GM18507 (cell line): Measurements from ENCODE around the gene ROBO1.

ENCODE experiments used
- DNase-seq: peaks from one replicate; pipeline ENCODE4 v3.0.0; 2011; ENCODE audit warnings: low read depth; ENCODE audit not compliant: insufficient read length; ENCODE audit errors: extremely low spot score
- FAIRE-seq: peaks from 2 replicates; lab custom pipeline; 2011; peaks lifted over from hg19 to GRCh38; lab: Jason Lieb, UNC

Gene ROBO1

DNA sequence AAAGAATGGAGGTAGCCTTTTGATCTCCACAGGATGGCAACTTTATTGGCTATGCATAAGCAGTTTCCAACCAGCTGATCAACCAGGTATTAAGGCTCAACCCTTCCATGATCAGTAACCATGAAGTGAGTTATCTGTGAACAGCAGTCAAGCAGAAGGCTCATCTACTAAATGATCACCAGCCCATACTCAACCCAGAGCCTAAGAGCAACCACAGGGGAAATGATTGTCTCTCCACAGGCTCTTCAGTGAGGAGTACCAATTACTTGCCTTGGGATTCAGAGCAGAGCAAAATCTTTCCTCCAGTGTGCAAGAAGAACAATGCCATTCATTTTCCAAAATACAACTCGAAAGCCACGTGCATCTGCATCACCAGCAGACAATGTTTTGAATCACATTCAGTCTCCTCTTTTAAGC is 754.8 kb downstream of the ROBO1 start:
- FAIRE-seq: no peak

DNA sequence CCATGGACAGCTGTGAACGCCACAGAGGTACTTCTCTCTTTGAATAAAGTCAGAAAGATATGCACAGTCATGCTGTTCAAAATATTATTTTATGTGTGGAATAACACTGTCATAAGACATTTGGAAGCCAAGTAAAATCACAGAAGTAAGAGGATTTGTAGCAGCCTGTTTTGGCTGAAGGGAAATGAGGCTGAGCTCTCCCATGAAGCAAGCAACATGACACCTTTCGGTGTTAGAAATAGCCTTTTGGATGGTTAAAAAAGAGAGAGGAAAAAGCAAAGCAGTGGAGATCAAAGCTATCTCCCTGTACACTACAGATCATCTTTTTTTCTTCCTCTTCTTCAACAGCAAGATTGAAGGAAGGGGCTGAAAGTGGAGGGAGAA is 755.3 kb downstream of the ROBO1 start:
- no peak for DNase-seq
- FAIRE-seq: no peak

More for the DNA sequence above, 754.8 kb downstream of the ROBO1 start:
- no peak for DNase-seq

DNA sequence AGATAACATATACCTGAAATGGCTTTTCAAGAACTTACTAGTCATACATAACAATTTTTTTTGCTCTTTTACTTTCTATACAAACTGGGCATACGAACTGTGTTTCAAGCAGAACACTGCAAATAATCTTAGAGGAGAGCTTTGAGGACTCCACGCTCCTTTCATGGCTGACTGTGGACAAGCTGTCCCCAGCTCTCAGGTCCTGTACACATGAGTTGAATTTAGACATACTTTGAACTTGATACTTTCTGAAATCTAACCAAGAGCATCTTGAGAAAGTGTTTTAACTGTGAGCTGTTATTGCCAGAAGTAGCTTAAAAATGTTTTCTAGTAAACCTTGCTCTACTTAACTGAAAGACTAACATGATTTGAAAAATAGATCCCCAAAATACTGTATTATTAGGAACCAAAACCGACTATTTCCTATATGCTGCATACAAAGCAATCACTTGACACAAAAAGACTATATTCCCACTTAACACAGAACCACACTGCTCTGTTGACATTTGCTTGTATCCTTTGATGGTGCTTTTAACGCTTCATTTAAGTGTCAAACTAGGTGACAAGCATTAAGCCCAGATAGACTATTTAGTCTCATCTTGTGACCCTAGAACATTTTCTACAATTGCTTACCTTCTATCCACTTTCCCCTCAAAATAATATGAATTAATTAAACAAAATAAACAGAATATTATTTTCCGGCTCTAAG is 755.8 kb downstream of the ROBO1 start:
- DNase-seq (no peak), FAIRE-seq (no peak)

DNA sequence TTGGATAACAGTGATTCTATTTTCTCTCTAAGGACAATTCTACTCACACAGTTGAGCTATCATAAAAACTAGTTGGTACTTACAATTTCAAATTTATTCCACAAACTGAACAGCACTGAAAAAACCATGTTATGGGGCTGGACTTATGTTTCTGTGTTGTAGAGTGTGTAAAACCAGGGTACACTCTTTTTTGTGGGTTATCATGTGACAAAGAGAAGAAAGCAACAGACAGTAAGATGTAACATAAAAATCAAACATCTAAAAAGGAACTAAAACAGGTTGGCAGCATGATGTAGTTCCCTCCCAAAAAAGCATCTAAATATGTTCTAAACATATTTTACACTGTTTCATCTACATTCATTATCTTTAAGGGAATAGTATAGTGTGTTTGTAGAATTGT is 757.9 kb downstream of the ROBO1 start:
- DNase-seq (no peak), FAIRE-seq (no peak)

DNA sequence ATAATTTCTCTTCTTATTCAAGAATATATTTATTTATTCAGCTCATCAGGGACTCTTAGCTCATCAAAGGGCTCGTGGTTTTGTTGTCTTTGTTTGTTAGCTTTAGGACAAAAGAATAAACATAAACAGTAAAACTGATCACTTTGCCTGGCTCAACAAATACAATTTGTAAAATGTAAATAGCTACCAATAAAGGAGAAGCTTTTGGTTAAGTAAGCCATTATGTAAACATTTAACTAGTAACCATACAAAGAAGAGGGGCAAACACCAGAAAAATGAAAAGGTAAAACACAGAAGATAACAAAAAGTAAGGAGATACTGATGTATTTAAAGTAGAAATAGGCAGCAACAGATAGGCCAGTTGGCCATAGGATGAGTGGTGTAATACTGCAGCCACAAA is 761.7 kb downstream of the ROBO1 start:
- DNase-seq (no peak), FAIRE-seq (no peak)

DNA sequence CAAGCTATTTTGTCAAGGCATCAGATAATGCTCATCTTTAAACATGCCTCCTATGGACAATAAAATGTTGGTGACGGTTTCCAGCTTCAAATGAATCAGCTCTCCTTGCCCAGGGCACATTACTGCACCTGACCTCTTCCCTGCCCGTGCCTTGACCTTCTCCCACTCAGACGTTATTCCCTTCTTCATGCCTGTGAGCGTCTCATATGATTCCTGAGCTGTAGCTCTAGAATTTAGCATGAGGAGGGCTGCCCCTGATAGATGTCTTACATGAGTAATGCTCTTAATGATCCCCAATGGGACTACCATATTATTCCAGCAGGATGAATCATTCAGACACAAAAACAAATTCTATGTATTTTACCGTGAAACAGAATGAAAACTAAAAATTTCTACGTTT is 762.7 kb downstream of the ROBO1 start:
- DNase-seq (no peak), FAIRE-seq (no peak)

DNA sequence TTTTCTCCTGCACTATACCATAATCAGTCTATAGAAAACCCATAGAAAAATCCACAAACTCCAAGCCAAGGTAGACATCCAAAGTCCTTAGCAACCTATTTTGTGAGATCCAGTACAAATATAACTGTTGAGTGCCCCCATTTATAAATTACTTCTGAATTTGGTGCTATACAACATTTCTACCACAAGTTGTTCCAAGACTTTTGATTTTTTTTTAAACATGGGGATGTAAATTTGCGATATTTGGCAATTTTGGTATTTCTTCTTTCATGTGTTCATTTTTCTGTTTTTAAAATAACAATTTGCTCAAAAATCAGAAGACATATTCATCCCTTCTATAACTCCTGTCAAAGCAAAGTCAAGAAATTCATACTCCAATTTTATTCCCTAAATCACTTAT is 763.8 kb downstream of the ROBO1 start:
- FAIRE-seq (no peak), DNase-seq (no peak)

DNA sequence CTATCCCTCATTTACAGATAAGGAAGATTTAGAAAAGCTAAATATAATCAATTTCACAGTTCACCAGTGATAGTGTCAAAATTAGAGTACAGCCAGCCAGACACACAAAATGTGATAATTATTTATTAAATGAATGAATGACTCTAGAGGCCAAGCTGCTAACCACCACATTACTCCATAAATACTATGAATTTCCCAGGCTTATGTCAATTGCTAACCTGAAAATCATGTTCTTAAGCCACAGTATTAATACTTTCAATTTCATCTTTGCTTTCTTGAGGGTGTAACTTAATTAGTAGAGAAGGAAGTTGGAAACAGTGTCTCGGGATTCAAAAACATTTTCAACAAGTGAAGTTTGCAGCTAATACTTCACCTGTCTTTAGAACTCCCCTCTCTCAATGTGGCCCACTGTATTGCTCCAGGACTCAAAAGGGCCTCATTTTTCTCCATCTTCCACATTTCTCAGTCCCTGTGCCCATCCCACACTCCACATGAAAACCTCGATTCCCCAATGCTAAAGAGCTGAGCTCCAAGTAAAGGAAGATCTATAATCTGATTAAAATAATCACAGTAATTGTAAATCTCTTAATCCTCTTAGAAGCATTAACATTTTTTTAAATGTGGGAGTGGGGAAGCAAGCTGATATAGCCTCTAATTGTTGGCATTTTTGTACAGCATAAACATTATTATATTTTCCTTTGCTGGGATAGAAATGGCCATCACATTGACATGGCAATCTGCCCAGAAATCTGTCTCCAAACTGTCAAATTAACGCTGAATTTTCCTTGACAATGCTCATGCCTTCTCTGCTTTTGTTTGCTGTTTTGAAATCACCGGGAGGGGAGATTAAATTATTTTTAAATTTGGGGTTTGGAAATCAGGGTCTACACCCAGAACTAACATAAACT is 765.1 kb downstream of the ROBO1 start:
- FAIRE-seq (no peak), DNase-seq (no peak)

DNA sequence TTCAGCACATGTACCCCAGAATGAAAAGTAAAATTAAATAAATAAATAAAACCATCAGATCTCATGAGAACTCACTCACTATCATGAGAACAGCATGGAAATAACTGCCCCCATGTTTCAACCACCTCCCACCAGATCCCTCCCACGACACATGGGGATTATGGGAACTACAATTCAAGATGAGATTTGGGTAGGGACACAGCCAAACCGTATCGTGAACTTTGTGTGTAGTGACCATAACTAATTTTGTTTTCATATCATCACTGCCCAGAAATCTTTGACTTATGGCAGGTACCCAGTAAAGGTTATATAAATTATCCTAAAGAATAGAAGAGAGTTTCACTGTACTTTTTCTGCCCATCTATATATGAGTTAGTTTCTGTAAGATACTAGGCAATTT is 766.5 kb downstream of the ROBO1 start:
- no peak for FAIRE-seq

DNA sequence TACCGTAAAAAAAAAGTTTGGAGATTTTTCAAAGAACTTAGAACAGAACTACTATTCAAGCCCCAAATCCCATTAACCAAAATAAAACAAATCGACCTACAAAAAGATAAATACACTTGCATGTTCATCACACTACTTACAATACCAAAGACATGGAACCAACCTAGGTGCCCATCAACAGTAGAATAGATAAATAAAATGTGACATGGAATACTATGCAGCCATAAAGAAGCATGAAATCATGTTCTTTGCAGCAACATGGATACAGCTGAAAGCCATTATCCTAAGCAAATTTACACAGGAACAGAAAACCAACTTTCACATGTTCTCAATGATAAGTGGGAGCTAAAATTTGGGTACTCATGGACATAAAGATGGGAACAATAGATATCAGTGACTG is 768.7 kb downstream of the ROBO1 start:
- no peak for FAIRE-seq
- no peak for DNase-seq

More for the DNA sequence above, 766.5 kb downstream of the ROBO1 start:
- no peak for DNase-seq

DNA sequence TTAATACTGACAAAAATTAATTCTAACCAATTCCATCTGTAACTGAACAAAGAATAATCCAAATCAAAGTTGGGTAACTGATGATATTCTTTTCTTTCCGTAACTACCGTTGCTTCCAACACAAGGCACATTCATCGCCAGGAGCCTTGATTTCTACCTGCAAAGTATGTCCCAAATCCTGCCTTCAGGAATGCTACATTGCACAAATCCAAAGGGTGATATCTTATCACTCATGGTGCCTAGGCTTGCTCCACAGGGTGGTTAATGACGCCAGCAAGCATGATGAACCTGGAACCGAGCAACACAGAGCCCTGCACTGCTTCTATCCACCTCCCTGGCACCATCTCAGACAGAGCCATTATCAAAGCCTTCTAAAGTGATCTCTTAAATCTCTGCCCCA is 772.7 kb downstream of the ROBO1 start:
- DNase-seq (no peak), FAIRE-seq (no peak)

DNA sequence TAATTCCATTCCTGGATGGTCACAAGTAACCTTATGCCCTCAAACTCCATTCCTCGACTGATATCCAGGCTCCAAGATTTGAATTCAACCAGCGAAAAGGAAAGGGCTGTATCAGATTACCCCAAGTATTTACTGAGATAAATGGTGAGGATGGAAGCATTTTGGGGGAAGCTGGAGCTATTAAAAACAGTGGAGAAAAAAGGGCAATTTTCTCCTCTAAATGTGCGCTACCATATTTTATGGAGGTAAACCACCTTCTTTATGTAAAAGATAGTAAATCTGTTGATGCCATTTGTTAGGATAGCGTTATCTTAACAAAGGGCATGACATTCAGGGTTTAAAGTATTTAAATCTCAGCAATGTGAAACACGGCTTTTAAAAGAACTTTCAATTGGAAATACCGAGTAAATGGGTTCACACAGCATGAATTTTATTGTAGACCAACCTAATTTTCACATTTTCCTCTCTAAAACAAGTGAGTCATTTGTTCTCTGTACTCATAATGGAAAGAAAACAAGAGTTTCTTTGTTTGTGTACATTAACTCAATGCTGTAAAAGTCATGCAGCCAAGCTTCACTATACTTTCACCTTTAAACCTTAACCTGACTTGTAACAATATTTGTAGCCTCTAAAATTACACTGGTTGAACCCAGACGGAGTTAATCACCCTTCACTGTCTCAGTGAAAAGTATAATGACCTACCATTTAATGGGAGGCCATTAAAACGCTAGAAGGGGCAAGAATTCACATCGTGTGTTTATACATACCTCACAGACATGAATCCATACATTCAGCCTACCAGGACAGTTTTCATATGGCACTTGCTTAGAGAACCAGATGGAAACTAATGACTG is 773.4 kb downstream of the ROBO1 start:
- no peak for DNase-seq
- FAIRE-seq: no peak

DNA sequence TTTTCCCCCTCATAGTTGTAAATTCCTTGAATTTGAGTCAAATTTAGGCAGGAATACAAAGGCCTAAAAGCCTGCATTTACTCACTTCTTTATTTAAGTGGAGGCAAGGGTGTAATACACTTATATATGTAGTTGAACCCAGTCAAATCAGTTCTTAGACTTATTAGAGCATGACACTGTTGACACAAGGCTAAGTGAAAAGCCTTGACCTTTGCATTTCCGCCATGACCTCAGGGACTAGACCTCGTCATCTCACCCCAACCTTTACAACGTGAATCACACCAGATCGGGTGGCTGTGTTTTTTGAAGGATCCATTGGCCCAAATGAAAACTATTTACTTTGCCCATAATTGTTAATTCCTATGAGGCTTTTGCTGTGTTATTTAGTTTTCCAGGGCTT is 774.4 kb downstream of the ROBO1 start:
- FAIRE-seq: no peak
- DNase-seq: no peak

DNA sequence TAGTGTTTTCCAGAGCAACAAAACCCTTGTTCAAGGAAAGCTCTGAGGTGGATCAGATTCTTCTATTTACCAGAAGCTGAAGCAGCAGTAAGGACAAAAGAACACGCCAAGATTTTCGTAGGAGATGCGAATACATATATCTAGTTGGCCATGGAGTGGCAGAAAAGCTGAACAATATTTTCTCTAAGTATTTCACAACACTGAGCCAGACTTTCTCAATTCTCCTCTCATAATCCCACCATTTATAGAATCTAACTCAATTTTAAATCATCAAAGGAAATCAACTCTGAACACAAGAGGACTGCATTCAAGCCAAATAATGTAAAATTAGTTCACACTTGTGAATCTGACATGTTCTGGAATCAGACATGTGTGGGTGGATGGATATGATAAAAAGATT is 775.0 kb downstream of the ROBO1 start:
- FAIRE-seq: no peak
- DNase-seq: no peak

DNA sequence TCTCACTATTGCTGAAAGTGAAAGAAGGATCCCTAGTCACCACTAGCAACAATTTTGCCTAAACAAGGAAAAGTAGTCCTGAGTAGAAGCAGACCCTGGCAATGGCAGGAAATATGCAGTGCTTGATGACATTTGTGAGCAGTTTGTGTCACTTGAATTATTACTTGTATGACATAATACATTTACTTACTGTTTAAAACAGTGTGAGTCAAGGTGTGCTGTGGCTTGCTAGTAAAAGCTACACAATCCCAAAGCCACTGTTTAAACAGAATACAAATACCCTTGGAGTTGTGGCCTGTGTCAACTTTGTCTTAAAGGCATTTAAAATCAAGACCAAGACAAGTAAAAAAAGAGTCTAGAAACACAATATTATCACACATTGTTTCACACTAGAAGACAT is 775.4 kb downstream of the ROBO1 start:
- FAIRE-seq (no peak), DNase-seq (no peak)

DNA sequence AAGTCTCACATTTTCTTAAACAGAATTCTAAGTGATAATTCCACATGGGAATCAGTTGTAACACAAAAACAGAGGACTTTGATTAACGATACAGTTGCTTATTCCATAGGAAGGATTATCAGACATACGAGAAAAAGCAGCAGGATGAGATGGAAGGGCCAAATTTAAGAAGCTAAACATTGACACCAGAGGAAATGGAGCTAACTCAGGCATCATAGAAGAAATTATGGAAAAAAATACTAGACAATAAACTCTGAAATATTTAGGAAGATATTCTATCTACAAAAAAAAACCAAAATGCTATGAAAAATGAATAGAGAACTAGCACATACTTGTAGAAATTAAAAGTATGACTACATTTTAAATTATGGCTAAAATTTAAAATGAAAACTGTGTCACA is 776.1 kb downstream of the ROBO1 start:
- FAIRE-seq (no peak), DNase-seq (no peak)

DNA sequence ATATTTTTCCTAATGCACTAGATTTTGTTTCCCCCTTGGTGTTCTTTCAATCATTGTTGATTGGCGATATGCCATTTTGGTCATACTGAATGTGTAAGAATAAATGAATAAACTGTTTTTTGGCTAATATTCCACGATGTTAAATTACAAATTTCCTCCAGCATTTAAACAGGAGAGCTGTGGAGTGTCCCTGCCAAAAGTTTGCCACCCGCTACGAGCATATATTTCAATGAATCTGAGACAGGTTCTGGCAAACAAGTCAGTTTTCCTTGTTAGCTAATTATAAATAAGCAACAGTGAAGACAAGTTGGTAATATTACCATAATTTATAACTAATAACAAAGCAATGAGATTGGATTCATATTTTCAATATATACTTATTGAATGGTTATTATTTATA is 777.6 kb downstream of the ROBO1 start:
- FAIRE-seq: no peak
- no peak for DNase-seq

DNA sequence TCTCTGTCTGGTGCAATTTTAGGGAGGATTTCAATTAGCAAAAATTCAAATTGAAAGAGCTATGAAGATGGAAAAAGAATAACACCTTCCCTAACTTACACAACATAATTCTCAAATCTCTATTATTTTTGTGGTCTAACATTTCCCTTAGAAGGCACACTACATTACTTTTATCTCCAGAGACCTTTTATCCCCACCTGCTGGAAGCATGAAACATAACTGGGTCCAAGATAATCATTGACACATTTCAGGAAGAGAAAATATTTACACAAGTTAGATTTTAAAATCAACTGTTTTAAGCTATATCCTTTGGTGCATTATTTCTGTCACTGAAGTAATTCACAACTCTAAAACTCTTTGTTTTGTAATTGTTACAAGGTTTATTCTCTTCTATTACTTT is 779.5 kb downstream of the ROBO1 start:
- FAIRE-seq: no peak
- DNase-seq: no peak

DNA sequence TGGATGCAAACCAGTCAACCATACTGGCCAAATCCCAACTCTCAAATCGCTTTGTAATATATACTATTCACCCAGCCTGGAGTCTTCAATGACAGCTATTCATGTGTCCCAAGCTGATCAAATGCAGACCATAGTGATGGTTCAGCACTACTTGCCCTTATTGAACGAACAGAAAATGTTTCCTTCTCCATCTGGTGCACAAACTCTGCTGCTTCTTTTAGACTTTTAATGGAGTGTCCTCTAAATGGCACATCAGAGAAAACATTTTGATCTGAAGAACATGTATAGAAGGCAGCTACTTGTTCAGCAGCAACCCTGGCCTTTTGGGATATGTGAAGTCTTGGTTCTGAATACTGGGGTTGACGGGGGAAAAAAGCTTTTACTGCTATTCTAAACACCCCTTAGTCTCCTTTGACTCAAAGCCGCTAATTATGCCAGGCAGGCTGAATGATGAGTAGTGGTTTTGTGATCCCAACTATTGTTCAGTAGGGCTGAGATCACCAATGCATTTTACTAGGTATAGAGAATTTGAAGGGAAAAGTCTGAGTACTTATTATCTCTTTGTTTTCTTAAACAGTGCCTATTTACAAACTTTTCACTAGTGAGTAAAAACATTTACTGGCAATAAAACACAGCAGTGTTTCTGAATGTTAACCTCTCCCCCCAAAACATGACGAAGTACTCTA is 781.2 kb downstream of the ROBO1 start:
- DNase-seq: no peak
- FAIRE-seq: no peak

DNA sequence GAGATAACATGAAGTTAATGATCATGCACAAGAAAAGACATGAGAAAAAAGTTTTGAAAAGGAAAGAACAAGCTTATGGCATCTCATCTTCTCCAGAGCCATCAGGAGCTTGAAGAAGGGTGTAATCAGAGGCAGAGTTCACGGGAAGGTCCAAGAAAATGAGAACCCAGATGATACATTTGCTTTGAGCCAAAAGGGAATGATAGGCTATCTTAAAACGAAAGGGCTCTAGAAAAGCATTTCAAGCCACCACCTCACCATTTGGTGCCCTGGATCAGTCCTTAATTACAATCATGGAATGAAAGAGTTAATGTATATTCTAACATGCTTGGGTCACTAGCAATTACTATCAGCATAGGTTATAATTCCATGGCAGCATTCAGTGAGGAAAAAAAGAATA is 781.8 kb downstream of the ROBO1 start:
- no peak for DNase-seq
- FAIRE-seq: no peak
